VCaP (cell line): ENCODE results near the gene PTTG1IP.

Source experiments
- H3K27ac ChIP-seq: fragments of 450-650 bp; 2 replicates; pipeline ENCODE4 v1.5.1; 2017
- TF ChIP-seq, protein P1 (sequence below): fragments of 450-650 bp; conservative IDR thresholded peaks from 2 replicates; pipeline ENCODE4 v1.5.1; 2017; ENCODE audit warnings: mild to moderate bottlenecking, moderate library complexity

PTTG1IP gene

DNA sequence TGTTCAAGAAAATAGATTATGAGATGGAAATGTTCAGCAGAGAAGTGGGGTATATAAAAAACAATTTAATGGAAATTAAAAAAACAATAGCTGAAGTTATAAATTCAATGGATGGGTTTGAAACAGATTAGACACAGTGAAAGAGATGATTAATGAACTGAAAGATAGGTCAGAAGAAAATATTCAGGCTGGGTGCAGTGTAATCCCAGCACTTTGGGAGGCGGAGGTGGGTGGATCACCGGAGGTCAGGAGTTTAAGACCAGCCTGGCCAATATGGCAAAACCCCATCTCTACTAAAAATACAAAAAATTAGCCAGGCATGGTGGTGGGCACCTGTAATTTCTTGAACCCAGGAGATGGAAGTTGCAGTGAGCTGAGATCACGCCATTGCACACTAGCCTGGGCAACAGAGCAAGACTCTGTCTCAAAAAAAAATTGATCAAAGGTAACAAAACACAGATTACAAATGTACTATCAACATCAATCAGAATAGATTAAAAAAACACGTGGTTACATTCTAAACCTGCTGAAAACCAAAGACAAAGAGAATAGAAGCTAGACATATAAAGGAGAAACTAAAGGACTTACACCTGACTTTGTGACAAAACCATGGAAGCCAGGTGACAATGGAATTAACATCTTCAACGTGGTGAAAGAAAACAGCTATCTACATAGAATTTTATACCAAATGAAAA lies 50.9 kb downstream of the PTTG1IP start:
- TF ChIP-seq, protein P1, sequence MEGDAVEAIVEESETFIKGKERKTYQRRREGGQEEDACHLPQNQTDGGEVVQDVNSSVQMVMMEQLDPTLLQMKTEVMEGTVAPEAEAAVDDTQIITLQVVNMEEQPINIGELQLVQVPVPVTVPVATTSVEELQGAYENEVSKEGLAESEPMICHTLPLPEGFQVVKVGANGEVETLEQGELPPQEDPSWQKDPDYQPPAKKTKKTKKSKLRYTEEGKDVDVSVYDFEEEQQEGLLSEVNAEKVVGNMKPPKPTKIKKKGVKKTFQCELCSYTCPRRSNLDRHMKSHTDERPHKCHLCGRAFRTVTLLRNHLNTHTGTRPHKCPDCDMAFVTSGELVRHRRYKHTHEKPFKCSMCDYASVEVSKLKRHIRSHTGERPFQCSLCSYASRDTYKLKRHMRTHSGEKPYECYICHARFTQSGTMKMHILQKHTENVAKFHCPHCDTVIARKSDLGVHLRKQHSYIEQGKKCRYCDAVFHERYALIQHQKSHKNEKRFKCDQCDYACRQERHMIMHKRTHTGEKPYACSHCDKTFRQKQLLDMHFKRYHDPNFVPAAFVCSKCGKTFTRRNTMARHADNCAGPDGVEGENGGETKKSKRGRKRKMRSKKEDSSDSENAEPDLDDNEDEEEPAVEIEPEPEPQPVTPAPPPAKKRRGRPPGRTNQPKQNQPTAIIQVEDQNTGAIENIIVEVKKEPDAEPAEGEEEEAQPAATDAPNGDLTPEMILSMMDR, result no peak
- H3K27ac ChIP-seq, result no peak overlapping the region

- TF ChIP-seq, protein P1, result no peak
- no peak overlapping the region for H3K27ac ChIP-seq
Observed at GRCh38 chr21:44820851-44821250, 52.6 kb downstream of the PTTG1IP start.

DNA sequence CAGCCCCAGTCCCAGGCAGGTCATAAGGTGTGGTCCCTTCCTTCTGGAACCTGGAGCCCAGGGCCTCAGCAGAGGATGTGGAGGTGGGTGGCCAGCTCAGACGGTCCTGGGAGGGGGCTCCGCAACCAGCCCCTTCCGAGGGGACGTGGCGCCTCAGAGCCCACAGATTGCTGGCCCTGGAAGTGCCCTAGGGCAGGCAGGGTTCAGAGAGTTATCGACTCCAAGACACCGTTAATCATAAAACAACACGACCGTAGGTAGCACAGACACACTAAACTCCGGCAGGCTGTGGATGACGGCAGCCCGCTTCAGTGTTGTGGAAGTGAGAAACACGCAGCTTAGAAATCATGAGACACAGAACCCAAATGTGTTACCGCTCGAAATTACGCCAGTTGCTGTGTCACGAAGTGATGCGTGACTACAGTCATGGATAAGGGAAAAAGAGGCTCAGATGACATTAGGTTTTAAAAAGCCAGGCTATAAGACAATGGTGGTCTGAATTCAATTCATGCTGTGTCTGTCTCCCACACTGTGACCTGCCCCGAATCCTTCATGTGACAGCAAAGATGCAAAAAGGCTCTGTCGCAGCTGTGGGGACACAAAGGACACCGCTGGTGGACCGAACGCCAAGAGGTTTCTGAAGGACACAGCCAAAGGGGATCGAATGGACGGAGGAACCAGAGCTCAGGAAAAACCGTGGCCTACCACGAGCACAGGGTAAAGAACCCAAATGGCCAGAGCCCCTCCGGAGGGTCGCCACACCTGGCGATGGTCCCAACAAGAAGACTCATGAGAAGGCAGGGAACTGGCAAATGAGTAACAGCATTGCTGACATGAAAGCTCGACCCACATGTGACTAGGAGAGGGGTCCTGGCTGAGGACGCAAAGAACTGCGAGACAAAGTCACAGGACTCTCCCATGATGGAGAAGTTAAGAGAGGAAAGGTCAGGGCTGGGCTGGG lies 53.9 kb downstream of the PTTG1IP start:
- TF ChIP-seq, protein P1, result no peak

GRCh38 chr21:44818640-44819011 lies 54.9 kb downstream of the PTTG1IP start:
- TF ChIP-seq, protein P1, result no peak
- H3K27ac ChIP-seq, result peak overlapping the region; percentile 87

More for the DNA sequence above, 53.9 kb downstream of the PTTG1IP start:
- H3K27ac ChIP-seq, result no peak overlapping the region

DNA sequence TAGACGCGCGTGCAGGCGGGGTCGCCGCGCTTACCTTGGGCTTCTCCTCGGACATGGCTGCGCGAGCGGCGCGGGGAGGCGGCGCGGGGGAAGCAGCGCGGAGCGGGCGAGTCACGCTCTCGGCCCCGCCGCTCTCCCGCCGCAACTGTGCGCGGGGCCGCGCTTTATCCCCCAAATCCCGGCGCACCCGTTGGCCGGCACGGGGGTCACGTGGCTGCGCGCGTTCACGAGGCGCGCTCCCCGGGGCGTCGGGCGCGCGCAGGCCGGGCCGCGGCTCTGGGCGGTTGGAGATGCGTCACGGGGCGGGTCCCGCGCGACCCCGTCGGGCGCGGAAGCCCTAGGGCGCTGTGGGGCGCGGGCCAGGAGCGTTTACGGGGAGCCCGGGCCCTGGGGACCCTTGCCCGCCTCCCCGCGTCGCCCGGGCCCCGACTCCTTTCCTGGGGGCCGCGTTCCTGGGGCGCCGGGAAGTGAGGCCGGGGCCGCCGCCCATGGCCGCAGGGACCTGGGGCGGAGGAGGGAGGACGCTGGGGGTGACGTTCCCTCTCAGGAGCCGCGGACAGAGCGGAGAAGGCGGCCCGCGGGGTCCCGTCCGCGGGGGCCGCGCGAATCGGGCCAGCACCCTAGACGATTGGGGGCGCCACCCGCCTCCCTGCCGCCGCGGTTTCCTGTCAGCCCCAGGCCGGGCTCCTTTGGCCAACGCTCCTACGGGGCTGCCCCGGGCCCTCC lies 55.4 kb downstream of the PTTG1IP start, which contains the start of gene SUMO3:
TSS of gene SUMO3 (minus strand) at position 149 of the 726 bp plus-strand sequence. CDS start at position 55, 94 bp downstream.
- H3K27ac ChIP-seq, result peak within 1 kb of the TSS; percentile 87
- TF ChIP-seq, protein P1, result no peak

DNA sequence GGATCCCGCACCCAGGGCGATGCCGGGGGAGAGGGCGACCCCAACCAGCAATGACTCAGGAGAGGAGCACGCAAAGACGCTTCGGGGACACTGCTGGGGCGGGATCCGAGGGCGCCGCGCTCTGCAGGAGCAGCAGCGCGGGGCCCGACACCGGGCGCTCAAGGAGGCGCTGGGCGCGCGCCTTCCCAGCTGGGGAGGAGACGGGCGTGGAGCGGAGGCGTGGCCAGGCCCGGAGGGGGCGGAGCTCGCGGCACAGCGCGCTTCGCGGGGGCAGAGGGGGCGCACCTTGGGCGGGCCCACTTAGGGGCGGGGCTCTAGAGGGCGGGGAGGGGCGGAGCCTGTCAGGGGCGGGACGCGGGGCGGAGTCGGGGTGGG lies 56.0 kb downstream of the PTTG1IP start:
- TF ChIP-seq, protein P1, result no peak
- peak overlapping the region; percentile 87 for H3K27ac ChIP-seq
